Right lobe of liver (tissue), 6 donors: Measurements from ENCODE around the gene SRRM4. TPM values are rescaled to one million over a fixed set of nuclear protein-coding genes. Genes with fewer than 3 reads are reported as not detected.

Experiments
- ATAC-seq, 4 donors: fragments of 200-7000 bp; cut with Tn5 transposase; one replicate each; pipeline ENCODE4 v1.9.1; 2020; ENCODE audit warnings: mild to moderate bottlenecking in 4 of 4, moderate library complexity in 4 of 4
- DNase-seq, 3 donors: peaks; one replicate each; pipeline ENCODE4 v3.0.0-alpha.2; 2020
- H3K27ac ChIP-seq, 3 donors: fragments of 200-600 bp; one replicate each; pipeline ENCODE4 v1.8.0; 2022
- H3K27me3 ChIP-seq, 2 donors: fragments of 200-600 bp; one replicate each; pipeline ENCODE4 v1.8.0; 2022
- H3K36me3 ChIP-seq, 4 donors: fragments of 200-600 bp; sonication (generic) in 1 of 4; one replicate each; pipeline versions ENCODE4 v1.5.1 to v1.8.0; 2017 to 2022; ENCODE audit warnings: control low read depth in 1 of 4
- H3K4me1 ChIP-seq, 4 donors: fragments of 200-600 bp; sonication (generic) in 1 of 4; one replicate each; pipeline versions ENCODE4 v1.5.1 to v1.8.0; 2017 to 2022; ENCODE audit warnings: control low read depth in 1 of 4
- H3K4me3 ChIP-seq, 3 donors: fragments of 200-600 bp; one replicate each; pipeline ENCODE4 v1.8.0; 2022
- H3K9me3 ChIP-seq, 4 donors: fragments of 200-600 bp; sonication (generic) in 1 of 4; one replicate each; pipeline versions ENCODE4 v1.5.1 to v1.8.0; 2017 to 2022; ENCODE audit warnings: control low read depth in 1 of 4
- POLR2A ChIP-seq: fragments of 450-650 bp; IDR thresholded peaks from one replicate; pipeline ENCODE4 v1.6.1; 2017; ENCODE audit warnings: antibody characterized with exemption, mild to moderate bottlenecking
- WGBS: methylation state at CpG from one replicate; pipeline ENCODE4 v1.1.6; 2018; ENCODE audit warnings: low coverage, low lambda C conversion rate; ENCODE audit not compliant: insufficient coverage; ENCODE audit errors: missing lambda C conversion rate; 5-methylcytosine and 5-hydroxymethylcytosine counted together
- intact Hi-C, 2 donors: fragments of 100-400 bp; cut with DNase I; formaldehyde crosslinking; loops; one replicate each; pipeline versions ENCODE4 v1.11.2 to v1.14.1; 2022
- total RNA-seq, 6 experiments: library from RNA; depleted of rRNA in 2 of 6; stranded (reverse); fragments of >200 nt in 2 of 6; fragmentation: NEBNext Ultra II Directional in 3 of 6; extraction: Animal tissue kit (Norgen Biotek cat#: 25700) in 3 of 6; gene quantifications; one replicate each; pipeline versions ENCODE4 v1.1.0 to v1.2.4, GENCODE V29; 2016 to 2023
- TF ChIP-seq, protein P1 (sequence below), 4 donors: fragments of 200-600 bp in 3 of 4; fragments of 450-650 bp in 1 of 4; IDR thresholded peaks; one replicate each; pipeline versions ENCODE4 v1.5.1 to v1.8.0; 2016 to 2022; ENCODE audit warnings: antibody characterized with exemption in 4 of 4, mild to moderate bottlenecking in 2 of 4
- donor health status: DM: no; HTN: yes; CAD: no.
- donor health status: DM: no; HTN: no; CAD: no.
- donor health status: DM: no; HTN: no; CAD: no.
- donor health status: DM: no; HTN: yes; CAD: no.
- donor health status: DM: no; HTN: yes; CAD: no.

Gene SRRM4
- total RNA-seq, 6 experiments from 2014 or later = not detected

DNA sequence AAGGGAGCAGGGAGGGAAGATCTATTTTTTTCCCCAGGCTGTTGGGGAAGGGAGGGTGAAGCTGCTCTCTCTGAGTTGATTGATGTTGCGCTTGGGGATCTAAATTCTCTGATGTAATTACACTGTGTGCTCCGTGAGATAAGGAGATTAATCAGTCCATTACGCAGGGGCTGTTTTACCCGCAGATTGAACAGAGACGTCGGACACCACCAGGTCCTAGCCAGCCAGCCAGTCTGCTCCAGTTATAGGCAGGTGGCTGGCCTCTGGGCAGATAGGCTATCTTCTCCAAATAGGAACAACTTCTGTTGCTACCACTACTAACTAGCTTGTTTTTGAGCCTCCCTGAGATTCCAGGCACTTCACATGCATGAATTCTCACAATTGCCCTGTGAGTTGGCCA lies 91.1 kb downstream of the SRRM4 start:
- intact Hi-C loops = no loop called here
- TF ChIP-seq, protein P1, sequence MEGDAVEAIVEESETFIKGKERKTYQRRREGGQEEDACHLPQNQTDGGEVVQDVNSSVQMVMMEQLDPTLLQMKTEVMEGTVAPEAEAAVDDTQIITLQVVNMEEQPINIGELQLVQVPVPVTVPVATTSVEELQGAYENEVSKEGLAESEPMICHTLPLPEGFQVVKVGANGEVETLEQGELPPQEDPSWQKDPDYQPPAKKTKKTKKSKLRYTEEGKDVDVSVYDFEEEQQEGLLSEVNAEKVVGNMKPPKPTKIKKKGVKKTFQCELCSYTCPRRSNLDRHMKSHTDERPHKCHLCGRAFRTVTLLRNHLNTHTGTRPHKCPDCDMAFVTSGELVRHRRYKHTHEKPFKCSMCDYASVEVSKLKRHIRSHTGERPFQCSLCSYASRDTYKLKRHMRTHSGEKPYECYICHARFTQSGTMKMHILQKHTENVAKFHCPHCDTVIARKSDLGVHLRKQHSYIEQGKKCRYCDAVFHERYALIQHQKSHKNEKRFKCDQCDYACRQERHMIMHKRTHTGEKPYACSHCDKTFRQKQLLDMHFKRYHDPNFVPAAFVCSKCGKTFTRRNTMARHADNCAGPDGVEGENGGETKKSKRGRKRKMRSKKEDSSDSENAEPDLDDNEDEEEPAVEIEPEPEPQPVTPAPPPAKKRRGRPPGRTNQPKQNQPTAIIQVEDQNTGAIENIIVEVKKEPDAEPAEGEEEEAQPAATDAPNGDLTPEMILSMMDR (IDR thresholded peaks at IDR 0.05) = no peak
- TF ChIP-seq POLR2A = no peak
- WGBS = 50% methylated on average over 1 of the region's 6 CpGs
- no peaks in the 10 kb centered on the region for H3K9me3 ChIP-seq
- ATAC-seq (no peak), DNase-seq (no peak)
- no peaks in the 10 kb centered on the region for H3K27me3 ChIP-seq
- no peak overlapping the region for H3K27ac ChIP-seq
- H3K4me1 ChIP-seq = no peaks in the 10 kb centered on the region
- no peak overlapping the region for H3K4me3 ChIP-seq
- H3K36me3 ChIP-seq = no peaks in the 10 kb centered on the region

DNA sequence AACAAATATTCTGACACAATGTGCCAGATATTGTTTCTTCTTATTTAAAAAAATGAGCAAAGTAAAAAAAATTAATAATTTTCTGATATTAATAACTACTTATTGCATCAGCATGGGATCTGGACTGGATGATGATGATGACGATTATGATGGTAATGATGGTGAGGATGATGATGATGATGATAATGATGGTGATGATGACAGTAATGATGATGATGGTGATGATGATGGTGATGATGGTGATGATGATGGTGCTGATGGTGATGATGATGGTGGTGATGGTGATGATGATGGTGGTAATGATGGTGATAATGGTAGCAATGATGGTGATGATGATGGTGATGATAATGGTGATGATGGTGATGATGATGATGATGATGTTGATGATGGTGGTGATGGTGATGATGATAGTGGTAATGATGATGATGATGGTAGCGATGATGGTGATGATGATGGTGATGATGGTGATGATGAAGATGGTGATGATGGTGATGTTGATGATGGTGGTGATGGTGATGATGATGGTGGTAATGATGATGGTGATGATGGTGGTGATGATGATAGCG lies 94.0 kb downstream of the SRRM4 start:
- intact Hi-C loops = no loop called here
- H3K4me3 ChIP-seq = no peak overlapping the region
- no peak for ATAC-seq
- no peak for TF ChIP-seq POLR2A
- TF ChIP-seq, protein P1 (IDR thresholded peaks at IDR 0.05) = no peak
- WGBS = 59% methylated on average over 3 of the region's 3 CpGs
- no peaks in the 10 kb centered on the region for H3K9me3 ChIP-seq
- no peaks in the 10 kb centered on the region for H3K4me1 ChIP-seq
- H3K27me3 ChIP-seq = no peaks in the 10 kb centered on the region
- no peak for DNase-seq
- H3K36me3 ChIP-seq = no peaks in the 10 kb centered on the region
- H3K27ac ChIP-seq = no peak overlapping the region

DNA sequence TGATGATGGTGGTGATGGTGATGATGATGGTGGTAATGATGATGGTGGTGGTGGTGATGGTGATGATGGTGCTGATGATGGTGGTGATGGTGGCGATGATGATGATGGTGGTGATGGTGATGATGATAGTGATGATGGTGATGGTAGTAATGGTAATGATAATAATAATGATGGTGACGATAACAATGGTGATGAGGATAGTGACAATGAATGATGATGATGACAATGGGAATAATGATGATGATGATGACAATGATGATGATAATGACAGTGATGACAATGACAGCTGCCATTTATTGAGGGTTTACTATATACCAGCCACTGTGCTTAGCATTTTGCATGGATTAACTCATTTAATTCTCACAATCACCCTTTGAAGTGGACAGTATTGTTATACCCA lies 94.6 kb downstream of the SRRM4 start:
- Histone ChIP-seq H3K4me3 (no peak overlapping the region), H3K4me1 (no peaks in the 10 kb centered on the region), H3K27me3 (no peaks in the 10 kb centered on the region), H3K36me3 (no peaks in the 10 kb centered on the region), H3K9me3 (no peaks in the 10 kb centered on the region), H3K27ac (no peak overlapping the region)
- DNase-seq (no peak), ATAC-seq (no peak)
- TF ChIP-seq, protein P1 (IDR thresholded peaks at IDR 0.05) = no peak
- no peak for TF ChIP-seq POLR2A
- intact Hi-C loops = no loop called here
- WGBS = 94% methylated on average over 2 of the region's 2 CpGs

DNA sequence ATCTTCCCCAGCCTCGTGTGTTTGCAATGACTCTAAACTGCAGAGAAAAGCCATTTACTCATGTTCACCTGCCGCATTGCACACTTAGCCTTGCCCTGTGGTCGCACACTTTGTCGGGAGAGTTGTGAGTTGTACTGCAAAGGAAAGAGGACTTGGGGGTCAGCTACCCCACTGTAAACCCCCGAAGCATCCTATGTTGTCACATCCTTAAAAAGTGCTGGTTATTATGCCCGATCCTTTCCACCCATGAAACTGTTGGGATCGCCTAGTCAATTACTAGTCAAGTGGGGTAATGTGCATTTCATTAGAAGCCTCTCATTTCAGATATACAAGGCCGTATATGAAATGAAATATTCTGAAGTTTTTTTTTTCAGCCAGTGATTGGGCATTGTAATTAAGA lies 98.2 kb downstream of the SRRM4 start:
- no peak overlapping the region for H3K27ac ChIP-seq
- TF ChIP-seq, protein P1 (IDR thresholded peaks at IDR 0.05) = no peak
- no peak for TF ChIP-seq POLR2A
- WGBS = 73% methylated on average over 7 of the region's 8 CpGs
- no peak for DNase-seq
- intact Hi-C loops = no loop called here
- H3K36me3 ChIP-seq = no peaks in the 10 kb centered on the region
- H3K27me3 ChIP-seq = no peaks in the 10 kb centered on the region
- H3K9me3 ChIP-seq = no peaks in the 10 kb centered on the region
- H3K4me1 ChIP-seq = no peaks in the 10 kb centered on the region
- H3K4me3 ChIP-seq = no peak overlapping the region
- ATAC-seq = no peak

DNA sequence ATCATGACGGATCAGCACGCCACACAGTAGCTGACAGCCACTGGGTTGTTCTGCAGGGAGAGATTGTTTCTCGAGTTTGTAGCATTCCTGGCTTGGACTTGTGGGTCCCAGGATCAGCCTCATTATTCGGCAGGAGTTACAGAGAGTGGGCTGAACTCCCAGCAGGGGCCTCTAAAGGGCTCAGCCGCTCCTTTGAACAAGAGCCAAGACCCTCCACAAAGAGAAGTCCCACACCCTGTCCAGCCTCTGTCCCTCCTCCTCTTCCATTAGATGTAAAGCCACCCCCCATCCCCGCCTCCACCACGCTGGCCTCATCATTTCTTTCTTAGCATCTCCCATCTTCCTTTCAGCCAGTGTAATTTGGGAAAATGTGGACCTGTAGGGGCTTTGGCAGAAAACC lies 100.7 kb downstream of the SRRM4 start:
- no peaks in the 10 kb centered on the region for H3K9me3 ChIP-seq
- 43% methylated on average over 5 of the region's 7 CpGs for WGBS

More for the DNA sequence above, 100.7 kb downstream of the SRRM4 start:
- Histone ChIP-seq H3K27me3 (no peaks in the 10 kb centered on the region), H3K4me3 (no peak overlapping the region), H3K36me3 (no peaks in the 10 kb centered on the region), H3K4me1 (no peaks in the 10 kb centered on the region), H3K27ac (no peak overlapping the region)
- intact Hi-C loops = no loop called here
- DNase-seq = no peak
- no peak for ATAC-seq
- no peak for TF ChIP-seq POLR2A
- TF ChIP-seq, protein P1 (IDR thresholded peaks at IDR 0.05) = no peak
